K562 (cell line): Measurements from ENCODE around the gene TJP3. TPM values are rescaled to one million over a fixed set of nuclear protein-coding genes. Genes with fewer than 3 reads are reported as not detected.

Experiments
- ATAC-seq: fragments of 200-7000 bp; cut with Tn5 transposase; 3 replicates; pipeline ENCODE4 v1.9.1; 2020; ENCODE audit warnings: moderate library complexity
- BruUV-seq: library from RNA; stranded (reverse); fragments of 400-500 nt; replicated peaks from 2 replicates; lab custom pipeline; 2021; lab: Mats Ljungman, UMichigan
- CTCF ChIA-PET: fragments of 300-600 bp; formaldehyde crosslinking; extraction: SDS; loops from one replicate; lab custom pipeline; 2021; ENCODE audit warnings: low intra/inter-chr PET ratio; lab: Yijun Ruan, JAX
- POLR2A ChIA-PET: fragments of 300-600, 350-650 bp; sonication (Branson Sonifier 250); formaldehyde crosslinking; extraction: SDS; loops from one replicate; lab custom pipeline; 2021; ENCODE audit warnings: antibody characterized with exemption, inconsistent platforms; lab: Yijun Ruan, JAX
- DNase-seq, 4 experiments: peaks; one replicate each; pipeline versions ENCODE4 v3.0.0 to v3.0.0-alpha.2; 2011 to 2018; ENCODE audit warnings: low spot score in 3 of 4, mixed read lengths in 3 of 4; ENCODE audit errors: extremely low read depth in 1 of 4
- FAIRE-seq: peaks from 2 replicates; lab custom pipeline; 2011; peaks lifted over from hg19 to GRCh38; lab: Jason Lieb, UNC
- H2AFZ ChIP-seq: 2 replicates; pipeline ENCODE4 v1.6.0; 2011; ENCODE audit warnings: low read depth, low read length, control low read depth, inconsistent platforms
- H3K27ac ChIP-seq: fragments of 200-600 bp; 3 replicates; pipeline ENCODE4 v1.8.0; 2011; ENCODE audit warnings: low read depth, mild to moderate bottlenecking, control low read depth, inconsistent platforms, low read length, moderate library complexity, mixed read lengths; ENCODE audit errors: extremely low read depth
- H3K27me3 ChIP-seq, 2 experiments: fragments of 300-600 bp in 1 of 2; 2 replicates in 1 of 2; 3 replicates in 1 of 2; pipeline versions ENCODE4 v1.6.0 to v1.8.0; 2011; ENCODE audit warnings: inconsistent platforms in 2 of 2, low read length in 2 of 2, mild to moderate bottlenecking in 1 of 2, mixed read lengths in 1 of 2, moderate library complexity in 1 of 2; ENCODE audit not compliant: control insufficient read depth in 2 of 2, insufficient read depth in 2 of 2
- H3K36me3 ChIP-seq: fragments of 300-600 bp; 3 replicates; pipeline ENCODE4 v1.8.0; 2011; ENCODE audit warnings: mild to moderate bottlenecking, low read length, inconsistent platforms; ENCODE audit not compliant: control insufficient read depth, insufficient read depth
- H3K4me1 ChIP-seq, 2 experiments: fragments of 200-600 bp in 1 of 2; replicated peaks in 1 of 2; 2 replicates in 1 of 2; 3 replicates in 1 of 2; pipeline versions ENCODE4 v1.5.1 to v1.8.0; 2011; ENCODE audit warnings: inconsistent platforms in 2 of 2, low read length in 2 of 2, mild to moderate bottlenecking in 1 of 2, mixed read lengths in 1 of 2, moderate library complexity in 1 of 2; ENCODE audit not compliant: control insufficient read depth in 2 of 2, insufficient read depth in 2 of 2
- H3K4me2 ChIP-seq: 2 replicates; pipeline ENCODE4 v1.6.1; 2011; ENCODE audit warnings: low read length, control low read depth, inconsistent platforms, mixed read lengths; ENCODE audit not compliant: insufficient read depth
- H3K4me3 ChIP-seq: fragments of 200-600 bp; sonication (generic), shearing (Covaris generic); 2 replicates; pipeline ENCODE4 v1.5.1; 2016; ENCODE audit warnings: control low read depth, inconsistent platforms
- H3K79me2 ChIP-seq: fragments of 200-600 bp; 3 replicates; pipeline ENCODE4 v1.8.0; 2011; ENCODE audit warnings: low read length, inconsistent platforms; ENCODE audit not compliant: control insufficient read depth, insufficient read depth
- H3K9ac ChIP-seq, 2 experiments: 2 replicates each; pipeline versions ENCODE4 v1.6.0 to v1.6.1; 2011; ENCODE audit warnings: low read depth in 2 of 2, low read length in 2 of 2, control low read depth in 1 of 2, inconsistent platforms in 1 of 2, mild to moderate bottlenecking in 1 of 2, mixed read lengths in 1 of 2; ENCODE audit not compliant: insufficient read depth in 1 of 2
- H3K9me1 ChIP-seq: one replicate; pipeline ENCODE4 v1.6.0; 2011; ENCODE audit warnings: inconsistent platforms, mild to moderate bottlenecking, low read length, moderate library complexity; ENCODE audit not compliant: control insufficient read depth, insufficient read depth
- H3K9me3 ChIP-seq: replicated peaks from 2 replicates; pipeline ENCODE4 v1.5.1; 2011; ENCODE audit warnings: low read depth, low read length, inconsistent platforms; ENCODE audit not compliant: control insufficient read depth, insufficient read depth
- H4K20me1 ChIP-seq: replicated peaks from 2 replicates; pipeline ENCODE4 v1.6.1; 2011; ENCODE audit warnings: low read length, inconsistent platforms, mixed read lengths; ENCODE audit not compliant: control insufficient read depth, insufficient read depth
- ADNP ChIP-seq: fragments of 200-800 bp; sonication (Bioruptor generic); IDR thresholded peaks from 2 replicates; pipeline ENCODE4 v1.6.1; 2016; ENCODE audit warnings: missing genetic modification characterization, missing compliant biosample characterization
- CCNT2 ChIP-seq: IDR thresholded peaks from 2 replicates; pipeline ENCODE4 v1.6.1; 2011; ENCODE audit warnings: borderline replicate concordance, low read depth, mild to moderate bottlenecking, moderate library complexity, mixed read lengths, low read length; ENCODE audit not compliant: insufficient read length; ENCODE audit errors: extremely low read depth
- CREM ChIP-seq: IDR thresholded peaks from 2 replicates; pipeline ENCODE4 v1.6.1; 2014; ENCODE audit warnings: antibody characterized with exemption, low read depth
- EGR1 ChIP-seq: fragments of 450-650 bp; conservative IDR thresholded peaks from 2 replicates; pipeline ENCODE4 v1.6.1; 2017; ENCODE audit warnings: mild to moderate bottlenecking
- FIP1L1 ChIP-seq: fragments of 200-400 bp; formaldehyde crosslinking; IDR thresholded peaks from 2 replicates; pipeline ENCODE4 v1.6.1; 2018; ENCODE audit warnings: mild to moderate bottlenecking, low read depth, low read length; ENCODE audit not compliant: poor library complexity, severe bottlenecking
- GABPB1 ChIP-seq: sonication (generic); formaldehyde crosslinking; IDR thresholded peaks from 2 replicates; pipeline ENCODE4 v1.8.0; 2022; ENCODE audit warnings: mild to moderate bottlenecking, missing genetic modification reagents
- MAFF ChIP-seq: IDR thresholded peaks from 2 replicates; pipeline ENCODE4 v1.6.1; 2012; ENCODE audit warnings: low read length, improper control_type of control experiment
- PRMT5 ChIP-seq: sonication (generic); formaldehyde crosslinking; IDR thresholded peaks from 2 replicates; pipeline ENCODE4 v1.5.0; 2020; ENCODE audit warnings: missing genetic modification reagents
- SMARCE1 ChIP-seq: fragments of 450-650 bp; IDR thresholded peaks from 2 replicates; pipeline ENCODE4 v1.7.1; 2016; ENCODE audit warnings: mild to moderate bottlenecking
- YY1 ChIP-seq, 3 experiments: IDR thresholded peaks; 2 replicates each; pipeline ENCODE4 v1.6.1; 2011; ENCODE audit warnings: low read length in 2 of 3, mild to moderate bottlenecking in 2 of 3, moderate library complexity in 2 of 3, borderline replicate concordance in 1 of 3, control low read depth in 1 of 3, low read depth in 1 of 3; ENCODE audit not compliant: insufficient read depth in 3 of 3, insufficient replicate concordance in 2 of 3, control insufficient read depth in 1 of 3, insufficient read length in 1 of 3; ENCODE audit errors: extremely low read depth in 1 of 3
- ZNF274 ChIP-seq: IDR thresholded peaks from 2 replicates; pipeline ENCODE4 v1.6.1; 2011; ENCODE audit warnings: low read depth, mild to moderate bottlenecking, low read length, moderate library complexity, borderline replicate concordance
- ZNF431 ChIP-seq: sonication (generic); formaldehyde crosslinking; IDR thresholded peaks from 2 replicates; pipeline ENCODE4 v1.8.0; 2022; ENCODE audit warnings: mild to moderate bottlenecking, missing genetic modification reagents
- ZNF584 ChIP-seq: fragments of 200-800 bp; sonication (Bioruptor generic); IDR thresholded peaks from 2 replicates; pipeline ENCODE4 v1.6.1; 2016; ENCODE audit warnings: low read depth, mild to moderate bottlenecking, missing genetic modification characterization, missing compliant biosample characterization
- WGBS: fragments of 100-300 bp; shearing (Covaris generic); methylation state at CpG from one replicate; pipeline ENCODE4 v1.1.6; 2016; ENCODE audit warnings: low coverage, mixed read lengths; ENCODE audit not compliant: insufficient coverage; ENCODE audit errors: missing lambda C conversion rate; 5-methylcytosine and 5-hydroxymethylcytosine counted together
- in situ Hi-C: fragments of 300-500 bp; cut with MboI; formaldehyde crosslinking; loops from 4 replicates; pipeline ENCODE4 v1.15.0; 2018; ENCODE audit warnings: inconsistent platforms, mixed read lengths
- intact Hi-C: fragments of 100-400 bp; cut with micrococcal nuclease; formaldehyde crosslinking; loops from 2 replicates; pipeline ENCODE4 v1.14.2; 2022
- polyA plus RNA-seq, 8 experiments: library from polyadenylated mRNA; depleted of rRNA in 4 of 8; stranded (reverse) in 5 of 8; unstranded in 3 of 8; fragments of >200 nt; fragmentation: Nextera tagmentation in 2 of 8; fragmentation: Illumina TruSeq in 1 of 8; extraction: Ambion mirVana in 2 of 8; extraction: Trizol in 1 of 8; gene quantifications; 2 replicates each; pipeline versions ENCODE4 v1.2.1 to v1.2.3, GENCODE V29; 2011 to 2014; ENCODE audit warnings: inconsistent platforms in 1 of 8, missing spikeins in 1 of 8
- total RNA-seq, 7 experiments: library from RNA; depleted of rRNA in 6 of 7; stranded (reverse); fragments of >200 nt in 6 of 7; fragmentation: Illumina TruSeq in 2 of 7; extraction: Trizol in 2 of 7; gene quantifications; 2 replicates each; pipeline versions ENCODE4 v1.2.1 to v1.2.3, GENCODE V29; 2011 to 2021; ENCODE audit warnings: low replicate concordance in 1 of 7
- TF ChIP-seq, protein P1 (sequence below): sonication (generic); formaldehyde crosslinking; IDR thresholded peaks from 2 replicates; pipeline ENCODE4 v1.8.1; 2023; ENCODE audit warnings: mild to moderate bottlenecking, missing genetic modification reagents
- TF ChIP-seq, protein P2 (sequence below): fragments of 250-450 bp; sonication (Bioruptor Pico); IDR thresholded peaks from 2 replicates; pipeline ENCODE4 v1.6.1; 2021; ENCODE audit warnings: mild to moderate bottlenecking
- TF ChIP-seq, protein P3 (sequence below): sonication (generic); formaldehyde crosslinking; IDR thresholded peaks from 2 replicates; pipeline ENCODE4 v1.4.0; 2020; ENCODE audit warnings: mild to moderate bottlenecking, missing genetic modification reagents

Gene TJP3
- total and polyA plus RNA-seq, 9 of the 15 experiments (the other 6 are each of a cell fraction or from before 2014, with no cell fraction given), result 0.11 to 2.4 (median 0.57) TPM; not detected in 1

DNA sequence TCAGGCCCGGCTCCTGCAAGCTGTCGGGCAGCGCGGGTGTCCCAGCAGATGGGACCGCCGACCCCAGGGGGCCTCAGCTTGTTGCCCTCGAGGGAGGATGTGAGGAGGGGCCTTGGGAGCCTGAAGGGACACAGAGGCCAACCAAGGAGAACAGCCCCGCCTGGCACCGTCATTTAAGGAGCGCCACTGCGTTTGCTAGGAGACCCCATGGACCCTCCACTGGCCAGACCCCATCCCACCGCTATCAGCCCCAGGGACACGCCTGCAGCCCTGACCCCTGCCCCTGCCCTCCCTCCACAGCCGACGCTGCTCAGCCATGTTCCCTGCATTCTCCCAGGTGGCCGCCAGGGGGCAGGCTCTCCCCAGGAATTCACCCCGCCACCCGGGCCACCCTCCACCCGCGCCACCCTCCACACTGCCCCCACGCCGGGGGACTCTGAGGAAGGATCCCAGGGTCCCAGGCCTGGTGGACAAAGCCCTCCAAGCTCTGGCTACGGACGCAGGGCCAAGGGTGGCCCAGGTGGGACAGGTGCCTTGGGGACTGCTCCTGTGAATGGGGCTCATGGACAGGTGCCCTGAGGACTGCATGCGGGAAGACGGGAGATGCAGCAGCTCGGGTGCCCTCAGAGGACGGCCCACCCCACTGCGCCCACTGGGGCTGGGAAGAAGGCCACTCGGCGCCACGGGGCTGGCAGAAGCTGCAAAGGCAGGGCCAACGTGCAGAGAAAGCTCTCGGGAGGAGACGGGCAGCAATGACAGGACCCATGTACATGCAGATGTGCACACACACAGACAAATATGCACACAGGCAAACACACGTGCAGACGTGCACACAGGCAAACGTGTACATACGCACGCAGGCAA lies 42.3 kb upstream of the TJP3 start:
- Histone ChIP-seq H3K9me3 (no peaks in the 10 kb centered on the region), H3K27me3 (no peaks in the 10 kb centered on the region), H3K9me1 (no peaks in the 10 kb centered on the region), H3K27ac (no peak overlapping the region), H3K36me3 (peaks cover 54% of the 10 kb centered on the region; the same call in 2 of the 3 replicates), H3K4me1 (peaks cover 16 to 67% of the 10 kb centered on the region in 2 experiments), H4K20me1 (peaks cover 11% of the 10 kb centered on the region; the same call in 1 of the 2 replicates), H3K4me2 (no peak overlapping the region), H3K4me3 (no peak overlapping the region), H3K79me2 (peaks cover 26% of the 10 kb centered on the region; the same call in 2 of the 3 replicates), H3K9ac (peak overlapping the region in 1 of 2 experiments; percentile 79; a peak in 2 of 4 replicates), H2AFZ (no peak overlapping the region)
- 33% methylated on average over 31 of the region's 40 CpGs for WGBS
- ChIA-PET CTCF (interaction anchor here (0.8 to 2.4 kb wide), 5 partner anchors 34 to 183 kb away, joined by 3 to 24 read pairs (median 5); partner anchors contain the start of gene PIP5K1C), POLR2A (interaction anchor here (0.6 to 1.5 kb wide), 2 partner anchors 32 to 160 kb away, joined by 4 read pairs; no protein-coding TSS in a partner anchor)
- FAIRE-seq (peak; percentile 67), DNase-seq (peak; percentile 73 to 90 (median 87)), ATAC-seq (peak; percentile 79)
- no TSS peak for BruUV-seq
- in situ Hi-C loops (no loop called here), intact Hi-C loops (no loop called here)
- no peak for TF ChIP-seq SMARCE1
- TF ChIP-seq CCNT2, result no peak
- TF ChIP-seq, protein P1, sequence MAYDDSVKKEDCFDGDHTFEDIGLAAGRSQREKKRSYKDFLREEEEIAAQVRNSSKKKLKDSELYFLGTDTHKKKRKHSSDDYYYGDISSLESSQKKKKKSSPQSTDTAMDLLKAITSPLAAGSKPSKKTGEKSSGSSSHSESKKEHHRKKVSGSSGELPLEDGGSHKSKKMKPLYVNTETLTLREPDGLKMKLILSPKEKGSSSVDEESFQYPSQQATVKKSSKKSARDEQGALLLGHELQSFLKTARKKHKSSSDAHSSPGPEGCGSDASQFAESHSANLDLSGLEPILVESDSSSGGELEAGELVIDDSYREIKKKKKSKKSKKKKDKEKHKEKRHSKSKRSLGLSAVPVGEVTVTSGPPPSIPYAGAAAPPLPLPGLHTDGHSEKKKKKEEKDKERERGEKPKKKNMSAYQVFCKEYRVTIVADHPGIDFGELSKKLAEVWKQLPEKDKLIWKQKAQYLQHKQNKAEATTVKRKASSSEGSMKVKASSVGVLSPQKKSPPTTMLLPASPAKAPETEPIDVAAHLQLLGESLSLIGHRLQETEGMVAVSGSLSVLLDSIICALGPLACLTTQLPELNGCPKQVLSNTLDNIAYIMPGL (CRISPR knock-in tag), result no peak
- peak in 2 of 3 experiments; percentile 68 to 78 for TF ChIP-seq YY1 (IDR thresholded peaks at IDR 0.05; ENCODE audit: borderline replicate concordance in 1 of 3, control insufficient read depth in 1 of 3, extremely low read depth in 1 of 3, insufficient read depth in 3 of 3, insufficient read length in 1 of 3, insufficient replicate concordance in 2 of 3, low read depth in 1 of 3, low read length in 2 of 3)
- TF ChIP-seq ZNF431 (CRISPR knock-in tag), result no peak
- TF ChIP-seq MAFF, result no peak
- TF ChIP-seq, protein P2, sequence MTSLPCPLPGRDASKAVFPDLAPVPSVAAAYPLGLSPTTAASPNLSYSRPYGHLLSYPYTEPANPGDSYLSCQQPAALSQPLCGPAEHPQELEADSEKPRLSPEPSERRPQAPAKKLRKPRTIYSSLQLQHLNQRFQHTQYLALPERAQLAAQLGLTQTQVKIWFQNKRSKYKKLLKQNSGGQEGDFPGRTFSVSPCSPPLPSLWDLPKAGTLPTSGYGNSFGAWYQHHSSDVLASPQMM (CRISPR knock-in tag), result no peak
- no peak for TF ChIP-seq PRMT5 (CRISPR knock-in tag)
- peak; percentile 44 for TF ChIP-seq FIP1L1
- peak; percentile 50 for TF ChIP-seq EGR1
- peak; percentile 58; the same call in 1 of the 2 replicates for TF ChIP-seq CREM
- TF ChIP-seq ZNF274, result no peak
- TF ChIP-seq, protein P3, sequence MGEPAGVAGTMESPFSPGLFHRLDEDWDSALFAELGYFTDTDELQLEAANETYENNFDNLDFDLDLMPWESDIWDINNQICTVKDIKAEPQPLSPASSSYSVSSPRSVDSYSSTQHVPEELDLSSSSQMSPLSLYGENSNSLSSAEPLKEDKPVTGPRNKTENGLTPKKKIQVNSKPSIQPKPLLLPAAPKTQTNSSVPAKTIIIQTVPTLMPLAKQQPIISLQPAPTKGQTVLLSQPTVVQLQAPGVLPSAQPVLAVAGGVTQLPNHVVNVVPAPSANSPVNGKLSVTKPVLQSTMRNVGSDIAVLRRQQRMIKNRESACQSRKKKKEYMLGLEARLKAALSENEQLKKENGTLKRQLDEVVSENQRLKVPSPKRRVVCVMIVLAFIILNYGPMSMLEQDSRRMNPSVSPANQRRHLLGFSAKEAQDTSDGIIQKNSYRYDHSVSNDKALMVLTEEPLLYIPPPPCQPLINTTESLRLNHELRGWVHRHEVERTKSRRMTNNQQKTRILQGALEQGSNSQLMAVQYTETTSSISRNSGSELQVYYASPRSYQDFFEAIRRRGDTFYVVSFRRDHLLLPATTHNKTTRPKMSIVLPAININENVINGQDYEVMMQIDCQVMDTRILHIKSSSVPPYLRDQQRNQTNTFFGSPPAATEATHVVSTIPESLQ (CRISPR knock-in tag), result no peak
- no peak for TF ChIP-seq ADNP
- TF ChIP-seq GABPB1, result peak; percentile 52; the same call in 1 of the 2 replicates
- no peak for TF ChIP-seq ZNF584 (CRISPR knock-in tag)
